Esophagus muscularis mucosa (tissue), 3 donors: Measurements from ENCODE around the gene CCDC137.

Experiments
- POLR2A ChIP-seq: fragments of 450-650 bp; IDR thresholded peaks from one replicate; pipeline ENCODE4 v1.6.1; 2017; ENCODE audit warnings: antibody characterized with exemption, moderate library complexity, mild to moderate bottlenecking, low read depth
- POLR2AphosphoS5 ChIP-seq, 2 donors: sonication (generic); formaldehyde crosslinking; IDR thresholded peaks; one replicate each; pipeline ENCODE4 v1.6.1; 2017; ENCODE audit warnings: antibody characterized with exemption in 2 of 2
- TF ChIP-seq, protein P1 (sequence below), 3 experiments: fragments of 200-600 bp in 2 of 3; fragments of 450-650 bp in 1 of 3; sonication (generic) in 2 of 3; IDR thresholded peaks; one replicate each; pipeline ENCODE4 v1.5.1; 2017 to 2019; ENCODE audit warnings: antibody characterized with exemption in 3 of 3, mild to moderate bottlenecking in 2 of 3, moderate library complexity in 1 of 3

DNA sequence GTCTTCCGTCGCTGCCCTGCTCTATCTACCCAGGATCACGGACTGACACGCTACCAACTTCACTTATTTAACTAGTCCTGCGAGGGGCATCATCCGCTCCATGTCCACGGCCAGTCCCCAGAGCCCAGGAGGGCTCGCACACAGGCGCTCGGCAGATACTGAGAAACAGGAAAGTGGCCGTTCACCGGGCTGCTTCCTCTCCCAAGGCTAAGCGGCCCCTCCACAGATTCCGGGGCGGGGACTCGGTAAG, 520 bp upstream of the CCDC137 start:
- TF ChIP-seq, protein P1, sequence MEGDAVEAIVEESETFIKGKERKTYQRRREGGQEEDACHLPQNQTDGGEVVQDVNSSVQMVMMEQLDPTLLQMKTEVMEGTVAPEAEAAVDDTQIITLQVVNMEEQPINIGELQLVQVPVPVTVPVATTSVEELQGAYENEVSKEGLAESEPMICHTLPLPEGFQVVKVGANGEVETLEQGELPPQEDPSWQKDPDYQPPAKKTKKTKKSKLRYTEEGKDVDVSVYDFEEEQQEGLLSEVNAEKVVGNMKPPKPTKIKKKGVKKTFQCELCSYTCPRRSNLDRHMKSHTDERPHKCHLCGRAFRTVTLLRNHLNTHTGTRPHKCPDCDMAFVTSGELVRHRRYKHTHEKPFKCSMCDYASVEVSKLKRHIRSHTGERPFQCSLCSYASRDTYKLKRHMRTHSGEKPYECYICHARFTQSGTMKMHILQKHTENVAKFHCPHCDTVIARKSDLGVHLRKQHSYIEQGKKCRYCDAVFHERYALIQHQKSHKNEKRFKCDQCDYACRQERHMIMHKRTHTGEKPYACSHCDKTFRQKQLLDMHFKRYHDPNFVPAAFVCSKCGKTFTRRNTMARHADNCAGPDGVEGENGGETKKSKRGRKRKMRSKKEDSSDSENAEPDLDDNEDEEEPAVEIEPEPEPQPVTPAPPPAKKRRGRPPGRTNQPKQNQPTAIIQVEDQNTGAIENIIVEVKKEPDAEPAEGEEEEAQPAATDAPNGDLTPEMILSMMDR (IDR thresholded peaks at IDR 0.05) = no peak
- TF ChIP-seq POLR2A = no peak
- no peak for TF ChIP-seq POLR2AphosphoS5 (IDR thresholded peaks at IDR 0.05)
